Upper lobe of right lung (tissue), 1 donor: Measurements from ENCODE around the gene MYCBP. TPM values are rescaled to one million over a fixed set of nuclear protein-coding genes. Genes with fewer than 3 reads are reported as not detected.

Experiments used
- ATAC-seq: fragments of 200-7000 bp; cut with Tn5 transposase; one replicate; pipeline ENCODE4 v1.9.1; 2020; ENCODE audit warnings: mild to moderate bottlenecking, moderate library complexity
- DNase-seq: peaks from one replicate; pipeline ENCODE4 v3.0.0-alpha.2; 2020
- H3K27ac ChIP-seq: fragments of 200-600 bp; one replicate; pipeline ENCODE4 v1.8.0; 2022
- H3K27me3 ChIP-seq: fragments of 200-600 bp; one replicate; pipeline ENCODE4 v1.8.0; 2022; ENCODE audit warnings: mild to moderate bottlenecking
- H3K36me3 ChIP-seq: fragments of 200-600 bp; one replicate; pipeline ENCODE4 v1.8.0; 2022
- H3K4me1 ChIP-seq: fragments of 200-600 bp; one replicate; pipeline ENCODE4 v1.8.0; 2022
- H3K4me3 ChIP-seq: fragments of 200-600 bp; one replicate; pipeline ENCODE4 v1.8.0; 2022; ENCODE audit warnings: mild to moderate bottlenecking
- H3K9me3 ChIP-seq: fragments of 200-600 bp; one replicate; pipeline ENCODE4 v1.8.0; 2022
- intact Hi-C: fragments of 100-400 bp; cut with DNase I; formaldehyde crosslinking; loops from one replicate; pipeline ENCODE4 v1.11.0; 2022
- total RNA-seq: library from RNA; stranded (reverse); fragmentation: NEBNext Ultra II Directional; extraction: Animal tissue kit (Norgen Biotek cat#: 25700); gene quantifications from one replicate; pipeline ENCODE4 v1.2.1, GENCODE V29; 2021
- TF ChIP-seq, protein P1 (sequence below): fragments of 200-600 bp; IDR thresholded peaks from one replicate; pipeline ENCODE4 v1.8.0; 2022; ENCODE audit warnings: antibody characterized with exemption
- donor health status: DM: no; HTN: yes; CAD: no; lungs with severe emphysema.

Gene MYCBP
- total RNA-seq, 1 donor from 2014 or later, result 12.9 TPM

DNA sequence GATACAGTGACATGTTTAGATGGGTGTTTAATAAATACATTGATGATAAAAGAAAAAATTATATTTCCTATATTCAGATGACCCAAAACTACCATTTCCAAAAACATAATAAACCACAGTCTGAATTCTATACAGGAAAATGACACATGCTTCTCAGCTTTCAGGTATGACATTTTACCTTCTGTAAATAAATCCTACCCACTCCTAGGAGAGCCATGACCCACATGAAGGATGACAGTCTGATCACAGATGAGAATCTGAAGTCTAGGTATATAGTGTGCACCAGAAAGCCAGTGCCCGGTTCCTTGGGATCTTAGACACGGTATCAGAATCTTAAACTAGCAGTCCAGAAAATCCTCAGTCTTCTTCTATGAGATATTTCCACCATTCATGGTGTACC lies 11.9 kb upstream of the MYCBP start:
- H3K27me3 ChIP-seq, result no peaks in the 10 kb centered on the region
- ATAC-seq (no peak), DNase-seq (no peak)
- no peak overlapping the region for H3K27ac ChIP-seq
- intact Hi-C loops, result no loop called here
- H3K36me3 ChIP-seq, result no peaks in the 10 kb centered on the region
- TF ChIP-seq, protein P1, sequence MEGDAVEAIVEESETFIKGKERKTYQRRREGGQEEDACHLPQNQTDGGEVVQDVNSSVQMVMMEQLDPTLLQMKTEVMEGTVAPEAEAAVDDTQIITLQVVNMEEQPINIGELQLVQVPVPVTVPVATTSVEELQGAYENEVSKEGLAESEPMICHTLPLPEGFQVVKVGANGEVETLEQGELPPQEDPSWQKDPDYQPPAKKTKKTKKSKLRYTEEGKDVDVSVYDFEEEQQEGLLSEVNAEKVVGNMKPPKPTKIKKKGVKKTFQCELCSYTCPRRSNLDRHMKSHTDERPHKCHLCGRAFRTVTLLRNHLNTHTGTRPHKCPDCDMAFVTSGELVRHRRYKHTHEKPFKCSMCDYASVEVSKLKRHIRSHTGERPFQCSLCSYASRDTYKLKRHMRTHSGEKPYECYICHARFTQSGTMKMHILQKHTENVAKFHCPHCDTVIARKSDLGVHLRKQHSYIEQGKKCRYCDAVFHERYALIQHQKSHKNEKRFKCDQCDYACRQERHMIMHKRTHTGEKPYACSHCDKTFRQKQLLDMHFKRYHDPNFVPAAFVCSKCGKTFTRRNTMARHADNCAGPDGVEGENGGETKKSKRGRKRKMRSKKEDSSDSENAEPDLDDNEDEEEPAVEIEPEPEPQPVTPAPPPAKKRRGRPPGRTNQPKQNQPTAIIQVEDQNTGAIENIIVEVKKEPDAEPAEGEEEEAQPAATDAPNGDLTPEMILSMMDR, result no peak
- no peaks in the 10 kb centered on the region for H3K4me1 ChIP-seq
- no peak overlapping the region for H3K4me3 ChIP-seq
- H3K9me3 ChIP-seq, result no peaks in the 10 kb centered on the region

DNA sequence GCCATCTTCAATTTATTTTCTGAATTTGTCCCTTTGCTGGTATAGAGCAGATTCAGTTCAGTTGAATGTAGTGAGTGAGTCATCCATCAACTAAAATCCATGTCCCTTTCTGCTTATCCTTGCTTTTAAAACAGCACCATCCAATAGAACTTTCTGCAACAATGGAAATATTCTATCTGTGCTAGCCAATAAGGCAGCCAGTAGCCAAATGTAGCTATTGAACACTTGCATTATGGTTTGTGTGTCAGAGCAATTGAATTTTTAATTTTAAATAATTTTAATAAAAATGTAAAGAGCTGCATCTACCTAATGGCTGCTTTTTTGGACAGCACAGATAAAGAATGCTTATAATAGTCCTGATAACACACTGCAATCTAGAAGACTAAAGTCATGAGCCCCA lies 8.3 kb upstream of the MYCBP start, which contains the start of gene GJA9:
Gene GJA9, minus strand, starts transcription at position 101 of the 400 bp plus-strand sequence. CDS start 5,489 bp downstream, outside the sequence.
- H3K4me3 ChIP-seq, result no peak within 1 kb of the TSS
- H3K4me1 ChIP-seq, result no peaks in the 10 kb centered on the region
- DNase-seq (no peak), ATAC-seq (no peak)
- H3K36me3 ChIP-seq, result no peaks in the 10 kb centered on the region
- intact Hi-C loops, result no loop called here
- TF ChIP-seq, protein P1, result no peak
- no peaks in the 10 kb centered on the region for H3K9me3 ChIP-seq
- no peaks in the 10 kb centered on the region for H3K27me3 ChIP-seq
- H3K27ac ChIP-seq, result no peak within 1 kb of the TSS

DNA sequence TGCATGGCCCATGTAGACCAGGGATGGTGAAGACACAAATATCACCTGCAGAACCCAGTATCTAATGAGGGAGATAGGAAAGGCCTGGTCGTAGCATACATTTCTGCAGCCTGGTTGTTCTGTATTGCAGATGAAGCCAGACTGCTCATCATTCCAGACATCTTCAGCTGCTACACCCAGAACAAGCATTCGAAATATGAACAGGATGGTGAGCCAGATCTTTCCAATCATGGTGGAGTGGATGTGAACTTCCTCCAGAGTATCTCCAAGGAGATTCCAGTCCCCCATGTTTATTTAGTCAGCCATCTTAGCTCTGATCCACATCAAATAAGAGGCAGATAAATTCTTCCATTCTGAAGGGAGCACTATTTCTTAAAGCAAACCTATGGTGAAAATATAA lies 2.7 kb upstream of the MYCBP start:
- H3K27me3 ChIP-seq, result no peaks in the 10 kb centered on the region
- H3K4me3 ChIP-seq, result no peak overlapping the region
- no peaks in the 10 kb centered on the region for H3K36me3 ChIP-seq
- intact Hi-C loops, result no loop called here
- H3K27ac ChIP-seq, result no peak overlapping the region
- DNase-seq (no peak), ATAC-seq (no peak)
- H3K9me3 ChIP-seq, result no peaks in the 10 kb centered on the region
- H3K4me1 ChIP-seq, result peaks cover 11% of the 10 kb centered on the region
- TF ChIP-seq, protein P1, result no peak

DNA sequence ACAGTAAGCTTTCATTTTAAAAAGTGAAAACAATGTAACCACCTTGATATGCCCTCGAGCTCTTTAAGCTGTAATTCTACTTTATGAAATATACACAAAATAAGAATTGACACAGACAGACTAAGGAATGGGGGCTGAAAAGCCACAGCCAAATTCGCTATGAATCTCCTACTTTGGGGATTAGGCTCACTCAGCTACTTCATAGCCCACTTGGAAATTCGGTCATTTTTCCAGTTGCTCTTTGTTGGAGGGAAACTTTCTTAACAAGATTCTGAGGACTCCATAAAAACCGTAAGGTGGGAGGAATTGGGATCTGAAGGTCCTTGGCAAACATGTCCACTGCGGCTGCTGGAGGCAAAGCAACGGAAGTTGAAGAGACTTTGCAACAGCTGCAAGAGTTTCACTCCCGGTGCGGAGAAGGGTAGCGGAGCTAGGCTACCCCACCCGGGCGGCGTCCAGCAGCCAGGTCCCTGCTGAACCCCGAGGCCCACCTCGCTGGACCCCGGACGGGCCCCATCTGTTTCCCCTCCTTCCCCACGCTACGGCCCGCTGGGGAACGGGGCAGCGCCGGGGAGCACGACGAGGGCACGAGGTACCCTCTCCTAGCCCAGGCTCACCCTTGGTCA lies 634 bp downstream of the MYCBP start:
- H3K27ac ChIP-seq, result peak overlapping the region; percentile 73
- peak; percentile 3 for ATAC-seq
- no peaks in the 10 kb centered on the region for H3K36me3 ChIP-seq
- H3K4me1 ChIP-seq, result peaks cover 11% of the 10 kb centered on the region
- no peaks in the 10 kb centered on the region for H3K9me3 ChIP-seq
- H3K27me3 ChIP-seq, result no peaks in the 10 kb centered on the region
- TF ChIP-seq, protein P1, result no peak
- H3K4me3 ChIP-seq, result peak overlapping the region; percentile 91
- no peak for DNase-seq
- intact Hi-C loops, result no loop called here

DNA sequence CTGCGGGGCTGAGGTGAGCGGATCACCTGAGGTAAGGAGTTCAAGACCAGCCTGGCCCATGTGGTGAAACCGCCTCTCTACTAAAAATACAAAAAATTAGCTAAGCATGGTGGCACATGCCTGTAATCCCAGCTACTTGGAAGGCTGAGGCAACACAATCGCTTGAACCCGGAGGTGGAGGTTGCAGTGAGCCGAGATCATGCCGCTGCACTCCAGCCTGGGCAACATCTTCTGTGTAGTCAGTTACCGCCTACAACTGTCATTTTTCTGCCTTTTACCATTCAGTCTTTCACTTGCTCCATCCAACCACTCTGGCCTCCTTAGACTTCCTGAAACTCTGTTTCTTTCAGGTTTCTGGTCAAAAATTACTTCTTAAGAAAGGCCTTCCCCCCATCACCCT lies 2.2 kb downstream of the MYCBP start:
- no peaks in the 10 kb centered on the region for H3K9me3 ChIP-seq
- peaks cover 6% of the 10 kb centered on the region for H3K36me3 ChIP-seq
- no peaks in the 10 kb centered on the region for H3K27me3 ChIP-seq
- no peak overlapping the region for H3K27ac ChIP-seq
- TF ChIP-seq, protein P1, result no peak
- H3K4me3 ChIP-seq, result no peak overlapping the region
- no peak for ATAC-seq
- H3K4me1 ChIP-seq, result peaks cover 11% of the 10 kb centered on the region
- DNase-seq, result no peak
- intact Hi-C loops, result no loop called here

DNA sequence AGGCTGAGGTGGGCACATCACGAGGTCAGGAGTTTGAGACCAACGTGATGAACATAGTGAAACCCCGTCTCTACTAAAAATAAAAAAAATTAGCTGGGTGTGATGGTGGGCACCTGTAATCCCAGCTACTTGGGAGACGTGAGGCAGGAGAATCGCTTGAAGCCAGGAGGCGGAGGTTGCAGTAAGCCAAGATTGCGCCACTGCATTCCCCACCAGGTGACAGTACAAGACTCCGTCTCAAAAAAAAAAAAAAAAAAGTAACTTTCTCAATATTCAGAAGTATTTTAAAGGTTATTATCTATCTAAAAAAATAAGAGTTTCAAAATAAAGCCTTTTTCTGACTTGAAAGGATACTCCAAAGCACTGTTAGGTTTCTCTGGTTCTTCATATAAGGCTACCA lies 5.9 kb downstream of the MYCBP start:
- ATAC-seq, result no peak
- DNase-seq, result no peak
- Histone ChIP-seq H3K4me1 (peaks cover 11% of the 10 kb centered on the region), H3K27ac (no peak overlapping the region), H3K27me3 (no peaks in the 10 kb centered on the region), H3K4me3 (no peak overlapping the region), H3K36me3 (peaks cover 19% of the 10 kb centered on the region), H3K9me3 (no peaks in the 10 kb centered on the region)
- intact Hi-C loops, result no loop called here
- TF ChIP-seq, protein P1, result no peak
